Measurements from ENCODE around the gene CMPK1.

The CMPK1 gene

DNA sequence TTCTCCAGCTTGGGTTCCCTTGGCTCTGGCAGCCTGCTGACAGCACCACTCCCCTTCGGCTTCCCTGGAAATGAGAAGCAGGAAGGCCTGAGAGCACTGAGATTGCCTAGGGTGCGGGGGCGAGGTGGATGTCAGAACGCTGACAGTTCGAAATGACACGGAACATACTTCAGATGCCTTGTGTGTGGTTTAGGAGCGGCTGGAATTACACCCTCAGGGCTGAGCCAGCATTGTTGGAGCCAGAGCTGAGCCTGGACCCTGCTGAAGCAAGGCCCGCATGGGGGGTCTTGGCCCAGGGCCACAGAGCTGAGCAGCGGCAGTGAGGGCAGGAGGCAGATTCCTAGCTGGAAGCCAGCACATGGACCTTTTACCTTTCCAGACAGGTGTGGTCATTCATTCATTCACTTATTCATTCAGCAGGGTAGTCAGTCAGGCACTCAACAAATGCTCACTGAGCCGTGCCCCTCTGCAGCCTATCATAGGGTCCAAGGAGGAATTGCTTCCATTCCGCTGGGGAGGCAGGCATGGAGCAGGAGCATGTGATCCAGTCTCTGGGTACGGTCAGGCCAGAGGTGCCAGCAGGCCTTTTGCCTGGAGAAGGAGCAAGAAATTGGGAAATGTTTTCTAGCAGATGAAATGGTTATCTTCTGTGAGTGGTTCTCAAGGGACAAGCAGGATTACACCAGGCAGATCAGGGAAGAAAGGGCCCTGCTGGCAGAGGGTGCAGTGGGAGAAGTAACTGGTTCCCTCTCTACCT is 75.9 kb downstream of the CMPK1 start:
- DNase-seq (ENCODE audit: low spot score), result no peak
- TF ChIP-seq, protein P1, sequence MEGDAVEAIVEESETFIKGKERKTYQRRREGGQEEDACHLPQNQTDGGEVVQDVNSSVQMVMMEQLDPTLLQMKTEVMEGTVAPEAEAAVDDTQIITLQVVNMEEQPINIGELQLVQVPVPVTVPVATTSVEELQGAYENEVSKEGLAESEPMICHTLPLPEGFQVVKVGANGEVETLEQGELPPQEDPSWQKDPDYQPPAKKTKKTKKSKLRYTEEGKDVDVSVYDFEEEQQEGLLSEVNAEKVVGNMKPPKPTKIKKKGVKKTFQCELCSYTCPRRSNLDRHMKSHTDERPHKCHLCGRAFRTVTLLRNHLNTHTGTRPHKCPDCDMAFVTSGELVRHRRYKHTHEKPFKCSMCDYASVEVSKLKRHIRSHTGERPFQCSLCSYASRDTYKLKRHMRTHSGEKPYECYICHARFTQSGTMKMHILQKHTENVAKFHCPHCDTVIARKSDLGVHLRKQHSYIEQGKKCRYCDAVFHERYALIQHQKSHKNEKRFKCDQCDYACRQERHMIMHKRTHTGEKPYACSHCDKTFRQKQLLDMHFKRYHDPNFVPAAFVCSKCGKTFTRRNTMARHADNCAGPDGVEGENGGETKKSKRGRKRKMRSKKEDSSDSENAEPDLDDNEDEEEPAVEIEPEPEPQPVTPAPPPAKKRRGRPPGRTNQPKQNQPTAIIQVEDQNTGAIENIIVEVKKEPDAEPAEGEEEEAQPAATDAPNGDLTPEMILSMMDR (IDR thresholded peaks at IDR 0.05; ENCODE audit: extremely low read depth, insufficient read depth, missing control alignments), result no peak
- in situ Hi-C loops (cut with MboI; ENCODE audit: low pct_unique_long_range_greater_than_20kb, low sequenced_read_pairs, unreplicated experiment), result no loop called here

DNA sequence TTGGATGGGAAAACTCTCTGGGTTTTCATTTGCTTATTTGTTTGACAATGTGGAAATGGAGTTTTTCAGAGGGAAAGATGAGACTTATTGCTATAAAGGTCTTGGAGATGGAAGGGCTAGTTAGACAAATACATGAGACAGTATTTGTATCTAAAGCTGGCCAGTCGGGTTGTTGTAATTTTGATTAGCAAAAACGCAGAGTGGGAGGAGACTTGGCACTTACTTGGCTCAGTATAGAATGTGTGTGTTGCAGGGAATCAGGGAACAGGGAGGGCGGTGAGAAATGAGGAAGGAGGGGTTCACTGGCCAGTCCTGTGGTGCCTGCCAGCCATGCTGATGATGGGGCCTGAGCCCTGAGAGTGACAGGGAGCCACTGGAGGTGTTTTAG is 76.5 kb downstream of the CMPK1 start:
- TF ChIP-seq, protein P1 (IDR thresholded peaks at IDR 0.05; ENCODE audit: extremely low read depth, insufficient read depth, missing control alignments), result no peak
- no peak for DNase-seq (ENCODE audit: low spot score)
- in situ Hi-C loops (cut with MboI; ENCODE audit: low pct_unique_long_range_greater_than_20kb, low sequenced_read_pairs, unreplicated experiment), result no loop called here

DNA sequence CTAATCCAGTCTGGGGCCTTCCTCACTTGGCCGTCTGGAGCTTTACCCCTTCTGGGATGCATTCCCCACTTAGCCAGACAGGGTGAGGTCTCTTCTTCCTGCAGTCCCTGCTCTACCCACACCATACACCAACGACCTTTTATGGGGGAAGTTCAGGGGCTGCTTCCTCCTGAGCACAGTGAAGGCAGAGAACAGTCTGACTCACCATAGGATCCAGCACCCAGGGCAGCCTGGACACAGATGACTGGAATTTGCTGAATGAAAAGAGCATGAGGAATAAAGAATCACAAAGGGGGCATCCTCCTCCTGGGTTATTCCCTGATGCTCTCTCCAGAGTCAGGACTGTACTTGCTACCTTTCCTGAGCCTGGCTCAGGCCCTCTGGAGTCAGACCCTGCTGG is 77.8 kb downstream of the CMPK1 start:
- TF ChIP-seq, protein P1 (IDR thresholded peaks at IDR 0.05; ENCODE audit: extremely low read depth, insufficient read depth, missing control alignments), result no peak
- no peak for DNase-seq (ENCODE audit: low spot score)
- in situ Hi-C loops (cut with MboI; ENCODE audit: low pct_unique_long_range_greater_than_20kb, low sequenced_read_pairs, unreplicated experiment), result no loop called here

DNA sequence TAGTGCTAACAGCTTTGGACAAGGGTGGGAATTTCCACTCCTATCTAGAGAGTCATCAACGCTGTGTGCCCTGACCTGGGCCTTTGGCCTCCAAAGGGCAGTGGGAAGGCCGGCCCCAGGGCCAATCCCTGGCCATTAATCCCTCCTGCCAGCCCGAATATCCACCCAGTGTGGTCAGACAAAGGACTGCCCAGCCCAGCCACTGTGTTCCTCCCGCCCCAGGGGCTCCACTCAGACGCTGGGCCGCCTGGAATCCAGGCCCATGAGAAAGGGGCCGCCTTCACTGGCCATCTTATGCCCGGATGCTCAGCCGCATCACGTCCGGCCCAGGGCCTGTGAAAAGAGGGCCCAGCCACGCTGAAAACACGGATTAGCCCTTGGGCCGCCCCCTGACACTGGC is 78.8 kb downstream of the CMPK1 start:
- in situ Hi-C loops (cut with MboI; ENCODE audit: low pct_unique_long_range_greater_than_20kb, low sequenced_read_pairs, unreplicated experiment), result no loop called here
- TF ChIP-seq, protein P1 (IDR thresholded peaks at IDR 0.05; ENCODE audit: extremely low read depth, insufficient read depth, missing control alignments), result no peak
- DNase-seq (ENCODE audit: low spot score), result no peak

DNA sequence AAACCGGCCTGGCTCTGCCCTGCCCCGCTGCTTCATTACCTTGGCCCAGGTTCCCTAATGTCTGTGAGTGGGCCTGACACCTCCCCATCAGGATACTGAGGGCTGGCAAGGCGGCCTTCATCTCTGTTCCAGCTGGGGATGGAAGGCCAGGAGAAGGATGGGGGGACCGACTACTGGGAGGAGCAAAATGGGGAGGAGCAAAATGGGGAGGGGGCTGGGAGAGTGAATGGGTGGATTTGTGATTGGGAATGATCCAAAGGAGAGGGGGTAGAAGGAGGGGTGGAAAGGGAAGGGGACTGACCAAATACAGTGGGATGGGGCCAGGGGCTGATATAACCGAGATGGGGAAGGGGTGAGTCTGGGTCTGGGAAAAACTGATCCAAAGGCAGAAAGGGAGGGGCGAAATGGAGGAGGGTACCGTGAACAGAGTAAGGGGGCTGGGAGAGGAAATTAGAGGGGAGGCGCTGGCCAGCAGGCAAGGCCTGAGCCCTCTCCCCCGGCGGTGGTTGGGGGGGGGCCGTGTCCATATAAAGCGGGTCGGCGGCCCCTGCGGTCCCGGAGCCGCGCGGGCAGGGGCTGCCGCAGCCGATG is 82.2 kb downstream of the CMPK1 start, which contains the start of gene FOXE3:
FOXE3 (plus strand) TSS at position 558 of the 591 bp plus-strand sequence; CDS start at position 589, 31 bp downstream.
- TF ChIP-seq, protein P1 (IDR thresholded peaks at IDR 0.05; ENCODE audit: extremely low read depth, insufficient read depth, missing control alignments), result no peak
- no peak for DNase-seq (ENCODE audit: low spot score)

DNA sequence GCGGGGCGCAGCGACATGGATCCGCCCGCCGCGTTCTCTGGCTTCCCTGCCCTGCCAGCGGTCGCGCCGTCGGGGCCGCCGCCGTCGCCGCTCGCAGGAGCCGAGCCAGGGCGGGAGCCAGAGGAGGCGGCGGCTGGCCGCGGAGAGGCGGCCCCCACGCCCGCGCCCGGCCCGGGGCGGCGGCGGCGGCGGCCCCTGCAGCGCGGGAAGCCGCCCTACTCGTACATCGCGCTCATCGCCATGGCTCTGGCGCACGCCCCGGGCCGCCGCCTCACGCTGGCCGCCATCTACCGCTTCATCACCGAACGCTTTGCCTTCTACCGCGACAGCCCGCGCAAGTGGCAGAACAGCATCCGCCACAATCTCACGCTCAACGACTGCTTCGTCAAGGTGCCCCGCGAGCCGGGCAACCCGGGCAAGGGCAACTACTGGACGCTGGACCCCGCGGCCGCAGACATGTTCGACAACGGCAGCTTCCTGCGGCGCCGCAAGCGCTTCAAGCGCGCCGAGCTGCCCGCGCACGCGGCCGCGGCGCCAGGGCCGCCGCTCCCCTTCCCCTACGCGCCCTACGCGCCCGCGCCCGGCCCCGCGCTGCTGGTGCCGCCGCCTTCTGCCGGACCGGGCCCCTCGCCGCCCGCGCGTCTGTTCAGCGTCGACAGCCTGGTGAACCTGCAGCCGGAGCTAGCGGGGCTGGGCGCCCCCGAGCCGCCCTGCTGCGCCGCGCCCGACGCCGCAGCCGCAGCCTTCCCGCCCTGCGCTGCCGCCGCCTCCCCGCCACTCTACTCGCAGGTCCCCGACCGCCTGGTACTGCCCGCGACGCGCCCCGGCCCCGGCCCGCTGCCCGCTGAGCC is 83.0 kb downstream of the CMPK1 start:
- TF ChIP-seq, protein P1 (IDR thresholded peaks at IDR 0.05; ENCODE audit: extremely low read depth, insufficient read depth, missing control alignments), result no peak
- DNase-seq (ENCODE audit: low spot score), result no peak
- in situ Hi-C loops (cut with MboI; ENCODE audit: low pct_unique_long_range_greater_than_20kb, low sequenced_read_pairs, unreplicated experiment), result no loop called here

More for the DNA sequence above, 82.2 kb downstream of the CMPK1 start, which contains the start of gene FOXE3:
- in situ Hi-C loops (cut with MboI; ENCODE audit: low pct_unique_long_range_greater_than_20kb, low sequenced_read_pairs, unreplicated experiment), result no loop called here

All from GM13977 (cell line).